ENCODE measurements around the gene MPZL2.

GRCh38 chr11:118236170-118236569, 27.9 kb downstream of the MPZL2 start:
- no peak for TF ChIP-seq TCF7L2 (IDR thresholded peaks at IDR 0.05; ENCODE audit: low read depth, low read length)
- no peak for TF ChIP-seq CTCF (IDR thresholded peaks at IDR 0.05)
- no peak for TF ChIP-seq SIN3A (IDR thresholded peaks at IDR 0.05; ENCODE audit: borderline replicate concordance, insufficient read depth, low read depth, low read length)
- no peak for TF ChIP-seq POLR2AphosphoS5 (IDR thresholded peaks at IDR 0.05; ENCODE audit: low read depth, low read length)
- no peak for TF ChIP-seq REST (IDR thresholded peaks at IDR 0.05; ENCODE audit: insufficient read depth in 1 of 2, low read depth in 2 of 2, low read length in 1 of 2)

Data from Panc1 (cell line).